IMR-90 (cell line): ENCODE results near the gene HUWE1. TPM values are rescaled to one million over a fixed set of nuclear protein-coding genes. Genes with fewer than 3 reads are reported as not detected.

ENCODE experiments used
- ATAC-seq: fragments of 200-7000 bp; cut with Tn5 transposase; 2 replicates; pipeline ENCODE4 v1.9.1; 2020; ENCODE audit warnings: low read depth, mild to moderate bottlenecking, moderate library complexity
- BruUV-seq: library from RNA; stranded (reverse); fragments of 400-500 nt; replicated peaks from 2 replicates; lab custom pipeline; 2021; lab: Mats Ljungman, UMichigan
- CTCF ChIA-PET: fragments of 300-600 bp; formaldehyde crosslinking; extraction: SDS; loops from one replicate; lab custom pipeline; 2021; ENCODE audit warnings: antibody characterized with exemption; lab: Yijun Ruan, JAX
- POLR2A ChIA-PET: fragments of 300-600 bp; sonication (Branson Sonifier 250); formaldehyde crosslinking; loops from one replicate; lab custom pipeline; 2022; ENCODE audit warnings: antibody characterized with exemption; ENCODE audit not compliant: unreplicated experiment; lab: Charles Lee
- DNase-seq: peaks from one replicate; pipeline ENCODE4 v3.0.0; 2013
- H2AFZ ChIP-seq: replicated peaks from 2 replicates; pipeline ENCODE3; 2013; ENCODE audit warnings: low read length, mild to moderate bottlenecking; ENCODE audit not compliant: poor library complexity
- H2AK5ac ChIP-seq: 2 replicates; pipeline ENCODE4 v1.6.1; 2013; ENCODE audit warnings: low read depth, low read length, inconsistent platforms
- H2AK9ac ChIP-seq: replicated peaks from 2 replicates; pipeline ENCODE3; 2013; ENCODE audit warnings: mild to moderate bottlenecking, low read depth, low read length, moderate library complexity; ENCODE audit not compliant: poor library complexity
- H2BK120ac ChIP-seq: 2 replicates; pipeline ENCODE4 v1.6.1; 2013; ENCODE audit warnings: low read depth, low read length, inconsistent platforms
- H2BK15ac ChIP-seq: 3 replicates; pipeline ENCODE4 v1.6.1; 2013; ENCODE audit warnings: low read depth, low read length, inconsistent platforms
- H2BK20ac ChIP-seq: 2 replicates; pipeline ENCODE4 v1.6.1; 2013; ENCODE audit warnings: low read depth, mild to moderate bottlenecking, inconsistent platforms, low read length, moderate library complexity
- H2BK5ac ChIP-seq: 2 replicates; pipeline ENCODE4 v1.6.1; 2013; ENCODE audit warnings: mild to moderate bottlenecking, low read depth, low read length, inconsistent platforms; ENCODE audit not compliant: poor library complexity, severe bottlenecking
- H3K14ac ChIP-seq: replicated peaks from 2 replicates; pipeline ENCODE4 v1.6.1; 2013; ENCODE audit warnings: low read depth, low read length, inconsistent platforms
- H3K18ac ChIP-seq: 2 replicates; pipeline ENCODE4 v1.6.1; 2013; ENCODE audit warnings: low read depth, low read length, control low read depth
- H3K23ac ChIP-seq: 2 replicates; pipeline ENCODE4 v1.6.1; 2013; ENCODE audit warnings: low read depth, low read length, inconsistent platforms
- H3K27ac ChIP-seq: 2 replicates; pipeline ENCODE4 v1.5.1; 2013; ENCODE audit warnings: mild to moderate bottlenecking, control low read depth, low read length; ENCODE audit not compliant: insufficient read depth
- H3K27me3 ChIP-seq: 2 replicates; pipeline ENCODE4 v1.6.1; 2013; ENCODE audit warnings: low read length; ENCODE audit not compliant: control insufficient read depth, insufficient read depth
- H3K36me3 ChIP-seq: 2 replicates; pipeline ENCODE4 v1.6.1; 2013; ENCODE audit warnings: low read length, mixed read lengths; ENCODE audit not compliant: control insufficient read depth, insufficient read depth
- H3K4ac ChIP-seq: 2 replicates; pipeline ENCODE4 v1.6.1; 2013; ENCODE audit warnings: low read depth, low read length, inconsistent platforms
- H3K4me1 ChIP-seq: 2 replicates; pipeline ENCODE4 v1.6.1; 2013; ENCODE audit warnings: low read length, mixed read lengths; ENCODE audit not compliant: control insufficient read depth, insufficient read depth
- H3K4me2 ChIP-seq: 2 replicates; pipeline ENCODE4 v1.6.1; 2013; ENCODE audit warnings: low read depth, mild to moderate bottlenecking, control low read depth, low read length, moderate library complexity
- H3K4me3 ChIP-seq: 2 replicates; pipeline ENCODE4 v1.5.1; 2013; ENCODE audit warnings: low read depth, mild to moderate bottlenecking, control low read depth, low read length, moderate library complexity; ENCODE audit not compliant: insufficient read depth
- H3K56ac ChIP-seq: 2 replicates; pipeline ENCODE4 v1.6.1; 2013; ENCODE audit warnings: low read length, inconsistent platforms; ENCODE audit not compliant: insufficient read depth; ENCODE audit errors: extremely low read depth
- H3K79me1 ChIP-seq, 2 experiments: 2 replicates each; pipeline ENCODE4 v1.6.1; 2013; ENCODE audit warnings: low read length in 2 of 2, inconsistent platforms in 1 of 2, low read depth in 1 of 2
- H3K9ac ChIP-seq: 2 replicates; pipeline ENCODE4 v1.6.1; 2013; ENCODE audit warnings: low read depth, low read length, control low read depth
- H3K9me1 ChIP-seq: 2 replicates; pipeline ENCODE4 v1.6.1; 2013; ENCODE audit warnings: low read length, inconsistent platforms; ENCODE audit not compliant: insufficient read depth
- H3K9me3 ChIP-seq: 2 replicates; pipeline ENCODE4 v1.6.1; 2013; ENCODE audit warnings: low read length; ENCODE audit not compliant: control insufficient read depth, insufficient read depth
- H4K20me1 ChIP-seq: 2 replicates; pipeline ENCODE4 v1.6.1; 2013; ENCODE audit warnings: low read length, inconsistent platforms; ENCODE audit not compliant: insufficient read depth
- H4K5ac ChIP-seq: 2 replicates; pipeline ENCODE4 v1.6.1; 2013; ENCODE audit warnings: mild to moderate bottlenecking, low read depth, low read length, control low read depth
- H4K8ac ChIP-seq, 2 experiments: 2 replicates each; pipeline ENCODE4 v1.6.1; 2013; ENCODE audit warnings: low read depth in 2 of 2, low read length in 2 of 2, control low read depth in 1 of 2, inconsistent platforms in 1 of 2
- H4K91ac ChIP-seq: 2 replicates; pipeline ENCODE4 v1.6.1; 2013; ENCODE audit warnings: low read depth, low read length, inconsistent platforms; ENCODE audit not compliant: insufficient read depth
- BHLHE40 ChIP-seq: fragments of 150-350 bp; IDR thresholded peaks from 2 replicates; pipeline ENCODE4 v1.6.1; 2016; ENCODE audit warnings: mild to moderate bottlenecking, low read depth, low read length
- CHD1 ChIP-seq: IDR thresholded peaks from 2 replicates; pipeline ENCODE4 v1.6.1; 2012; ENCODE audit warnings: low read depth, low read length, improper control_type of control experiment
- MAFK ChIP-seq: IDR thresholded peaks from 2 replicates; pipeline ENCODE4 v1.6.1; 2012; ENCODE audit warnings: low read depth, low read length, improper control_type of control experiment
- MXI1 ChIP-seq: IDR thresholded peaks from 2 replicates; pipeline ENCODE4 v1.6.1; 2012; ENCODE audit warnings: low read depth, mild to moderate bottlenecking, low read length, moderate library complexity, borderline replicate concordance
- NFE2L2 ChIP-seq: fragments of 150-350 bp; IDR thresholded peaks from 2 replicates; pipeline ENCODE4 v1.6.1; 2016; ENCODE audit warnings: low read depth, mild to moderate bottlenecking, low read length
- POLR2A ChIP-seq: IDR thresholded peaks from 2 replicates; pipeline ENCODE4 v1.6.1; 2012; ENCODE audit warnings: mild to moderate bottlenecking, low read depth, low read length
- SMC3 ChIP-seq: fragments of 150-350 bp; IDR thresholded peaks from 2 replicates; pipeline ENCODE4 v1.6.1; 2016; ENCODE audit warnings: low read depth, mild to moderate bottlenecking, antibody characterized with exemption, low read length, moderate library complexity
- dilution Hi-C: fragments of 300-500 bp; cut with HindIII; formaldehyde crosslinking; loops from one replicate; pipeline ENCODE4 v1.14.3; 2018; ENCODE audit warnings: low sequenced_read_pairs; ENCODE audit not compliant: unreplicated experiment
- in situ Hi-C: fragments of 300-500 bp; cut with MboI; formaldehyde crosslinking; loops from 3 replicates; pipeline ENCODE4 v1.14.3; 2019; ENCODE audit warnings: low sequenced_read_pairs, inconsistent platforms, mixed read lengths
- intact Hi-C: fragments of 100-400 bp; cut with micrococcal nuclease; formaldehyde crosslinking; loops from 2 replicates; pipeline ENCODE4 v1.10.0; 2022
- polyA plus RNA-seq, 3 experiments: library from polyadenylated mRNA; depleted of rRNA; stranded (reverse); fragments of >200 nt; gene quantifications; 2 replicates each; pipeline ENCODE4 v1.2.3, GENCODE V29; 2012; ENCODE audit warnings: low replicate concordance in 1 of 3
- total RNA-seq: library from RNA; depleted of rRNA; stranded (reverse); fragments of >200 nt; gene quantifications from 2 replicates; pipeline ENCODE4 v1.2.3, GENCODE V29; 2012
- TF ChIP-seq, protein P1 (sequence below): fragments of 150-350 bp; IDR thresholded peaks from 2 replicates; pipeline ENCODE4 v1.6.1; 2017; ENCODE audit warnings: mild to moderate bottlenecking, antibody characterized with exemption, low read length, low read depth
- TF ChIP-seq, protein P2 (sequence below): conservative IDR thresholded peaks from 2 replicates; pipeline ENCODE4 v1.5.1; 2012; ENCODE audit warnings: mild to moderate bottlenecking, low read depth, low read length, improper control_type of control experiment

HUWE1 gene
- total and polyA plus RNA-seq, 2 of the 4 experiments (the other 2 are of a cell fraction) = 47.6 to 57.7 TPM

DNA sequence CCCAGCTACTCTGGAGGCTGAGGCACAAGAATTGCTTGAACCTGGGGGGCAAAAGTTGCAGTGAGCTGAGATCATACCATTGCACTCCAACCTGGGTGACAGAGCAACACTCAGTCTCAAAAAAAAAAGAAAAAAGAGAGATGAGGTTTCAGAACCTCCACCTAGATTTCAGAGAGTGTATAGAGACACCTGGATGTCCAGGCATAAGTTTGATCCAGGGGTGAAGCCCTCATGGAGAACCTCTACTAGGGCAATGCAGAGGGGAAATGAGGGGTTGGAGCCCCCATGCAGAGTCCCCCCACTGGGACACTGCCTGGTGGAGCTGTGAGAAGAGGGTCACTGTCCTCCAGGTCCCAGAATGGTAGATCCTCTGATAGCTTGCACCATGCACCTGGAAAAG lies 159.5 kb downstream of the HUWE1 start:
- in situ Hi-C loops = no loop called here
- Histone ChIP-seq H3K27ac (no peak overlapping the region), H4K91ac (no peak overlapping the region), H3K4me3 (no peak overlapping the region), H3K9ac (no peak overlapping the region), H2AK9ac (no peak overlapping the region), H2AFZ (no peak overlapping the region), H4K5ac (no peak overlapping the region), H3K9me3 (peaks cover 6% of the 10 kb centered on the region; the same call in 1 of the 2 replicates), H3K4me1 (no peaks in the 10 kb centered on the region), H3K14ac (no peak overlapping the region), H2BK120ac (no peak overlapping the region), H3K9me1 (no peaks in the 10 kb centered on the region), H3K27me3 (peaks cover 7% of the 10 kb centered on the region), H3K79me1 (no peaks in the 10 kb centered on the region), H2AK5ac (no peak overlapping the region), H4K20me1 (no peaks in the 10 kb centered on the region), H3K36me3 (no peaks in the 10 kb centered on the region), H3K4ac (no peak overlapping the region), H3K23ac (no peak overlapping the region), H3K56ac (no peak overlapping the region), H2BK5ac (no peak overlapping the region), H2BK15ac (no peak overlapping the region), H2BK20ac (no peak overlapping the region), H3K18ac (no peak overlapping the region), H4K8ac (no peak overlapping the region), H3K4me2 (no peak overlapping the region)
- POLR2A ChIA-PET = no interaction called here
- BruUV-seq = no TSS peak
- ATAC-seq (no peak), DNase-seq (no peak)
- TF ChIP-seq, protein P1, sequence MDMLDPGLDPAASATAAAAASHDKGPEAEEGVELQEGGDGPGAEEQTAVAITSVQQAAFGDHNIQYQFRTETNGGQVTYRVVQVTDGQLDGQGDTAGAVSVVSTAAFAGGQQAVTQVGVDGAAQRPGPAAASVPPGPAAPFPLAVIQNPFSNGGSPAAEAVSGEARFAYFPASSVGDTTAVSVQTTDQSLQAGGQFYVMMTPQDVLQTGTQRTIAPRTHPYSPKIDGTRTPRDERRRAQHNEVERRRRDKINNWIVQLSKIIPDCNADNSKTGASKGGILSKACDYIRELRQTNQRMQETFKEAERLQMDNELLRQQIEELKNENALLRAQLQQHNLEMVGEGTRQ = no peak
- no peak for TF ChIP-seq SMC3
- no peak for TF ChIP-seq CHD1
- TF ChIP-seq, protein P2, sequence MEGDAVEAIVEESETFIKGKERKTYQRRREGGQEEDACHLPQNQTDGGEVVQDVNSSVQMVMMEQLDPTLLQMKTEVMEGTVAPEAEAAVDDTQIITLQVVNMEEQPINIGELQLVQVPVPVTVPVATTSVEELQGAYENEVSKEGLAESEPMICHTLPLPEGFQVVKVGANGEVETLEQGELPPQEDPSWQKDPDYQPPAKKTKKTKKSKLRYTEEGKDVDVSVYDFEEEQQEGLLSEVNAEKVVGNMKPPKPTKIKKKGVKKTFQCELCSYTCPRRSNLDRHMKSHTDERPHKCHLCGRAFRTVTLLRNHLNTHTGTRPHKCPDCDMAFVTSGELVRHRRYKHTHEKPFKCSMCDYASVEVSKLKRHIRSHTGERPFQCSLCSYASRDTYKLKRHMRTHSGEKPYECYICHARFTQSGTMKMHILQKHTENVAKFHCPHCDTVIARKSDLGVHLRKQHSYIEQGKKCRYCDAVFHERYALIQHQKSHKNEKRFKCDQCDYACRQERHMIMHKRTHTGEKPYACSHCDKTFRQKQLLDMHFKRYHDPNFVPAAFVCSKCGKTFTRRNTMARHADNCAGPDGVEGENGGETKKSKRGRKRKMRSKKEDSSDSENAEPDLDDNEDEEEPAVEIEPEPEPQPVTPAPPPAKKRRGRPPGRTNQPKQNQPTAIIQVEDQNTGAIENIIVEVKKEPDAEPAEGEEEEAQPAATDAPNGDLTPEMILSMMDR = no peak
- no peak for TF ChIP-seq NFE2L2
- no peak for TF ChIP-seq MXI1
- TF ChIP-seq BHLHE40 = no peak
- TF ChIP-seq MAFK = no peak
- TF ChIP-seq POLR2A = no peak
- dilution Hi-C loops = no loop called here
- intact Hi-C loops = no loop called here
- CTCF ChIA-PET = no interaction called here
